Rectal smooth muscle tissue (tissue), 1 donor: ENCODE results near the gene SIRPD.

ENCODE experiments used
- H3K27ac ChIP-seq: one replicate; pipeline ENCODE4 v1.7.0; 2013; ENCODE audit warnings: low read depth, low read length, inconsistent platforms
- H3K27me3 ChIP-seq: one replicate; pipeline ENCODE4 v1.7.0; 2013; ENCODE audit warnings: low read length; ENCODE audit not compliant: control insufficient read depth, insufficient read depth
- H3K36me3 ChIP-seq: one replicate; pipeline ENCODE4 v1.7.0; 2013; ENCODE audit warnings: low read length; ENCODE audit not compliant: control insufficient read depth, insufficient read depth
- H3K4me1 ChIP-seq: one replicate; pipeline ENCODE4 v1.7.0; 2013; ENCODE audit warnings: low read length; ENCODE audit not compliant: control insufficient read depth, insufficient read depth
- H3K4me3 ChIP-seq: one replicate; pipeline ENCODE4 v1.7.0; 2013; ENCODE audit warnings: low read length
- H3K9ac ChIP-seq: one replicate; pipeline ENCODE4 v1.7.0; 2013; ENCODE audit warnings: low read length

Gene SIRPD

GRCh38 chr20:1535420-1536175 lies 21.9 kb downstream of the SIRPD start:
- Histone ChIP-seq H3K27ac (no peak overlapping the region), H3K9ac (no peak overlapping the region), H3K36me3 (no peaks in the 10 kb centered on the region), H3K27me3 (no peaks in the 10 kb centered on the region), H3K4me3 (no peak overlapping the region), H3K4me1 (no peaks in the 10 kb centered on the region)

- H3K27ac ChIP-seq: no peak overlapping the region
- no peaks in the 10 kb centered on the region for H3K36me3 ChIP-seq
- no peaks in the 10 kb centered on the region for H3K4me1 ChIP-seq
- H3K4me3 ChIP-seq: no peak overlapping the region
- no peak overlapping the region for H3K9ac ChIP-seq
- H3K27me3 ChIP-seq: no peaks in the 10 kb centered on the region
Measured at GRCh38 chr20:1534526-1534925, 23.0 kb downstream of the SIRPD start.

DNA sequence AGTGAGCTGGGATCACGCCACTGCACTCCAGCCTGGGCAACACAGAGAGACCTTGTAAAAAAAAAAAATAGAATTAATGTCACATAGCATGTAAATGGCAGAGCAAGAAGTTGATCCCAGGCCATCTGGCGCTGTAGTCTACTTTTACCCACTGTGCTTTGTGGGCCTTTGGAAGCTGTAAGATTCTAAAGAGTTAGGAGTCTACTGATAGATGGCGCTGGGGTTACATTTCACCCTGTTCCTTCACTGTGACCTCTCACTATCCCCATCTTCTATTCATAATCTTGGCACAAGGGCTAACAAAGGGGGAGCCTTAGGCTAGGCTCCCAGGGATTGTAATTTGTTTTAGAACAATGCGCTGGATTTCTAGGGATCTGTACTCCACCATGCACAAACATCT lies 24.4 kb downstream of the SIRPD start:
- Histone ChIP-seq H3K27ac (no peak overlapping the region), H3K4me1 (no peaks in the 10 kb centered on the region), H3K9ac (no peak overlapping the region), H3K4me3 (no peak overlapping the region), H3K36me3 (no peaks in the 10 kb centered on the region), H3K27me3 (no peaks in the 10 kb centered on the region)

- no peak overlapping the region for H3K4me3 ChIP-seq
- no peaks in the 10 kb centered on the region for H3K27me3 ChIP-seq
- H3K36me3 ChIP-seq: no peaks in the 10 kb centered on the region
- H3K27ac ChIP-seq: no peak overlapping the region
- H3K4me1 ChIP-seq: no peaks in the 10 kb centered on the region
- no peak overlapping the region for H3K9ac ChIP-seq
Measured at GRCh38 chr20:1528811-1529210, 28.7 kb downstream of the SIRPD start.

DNA sequence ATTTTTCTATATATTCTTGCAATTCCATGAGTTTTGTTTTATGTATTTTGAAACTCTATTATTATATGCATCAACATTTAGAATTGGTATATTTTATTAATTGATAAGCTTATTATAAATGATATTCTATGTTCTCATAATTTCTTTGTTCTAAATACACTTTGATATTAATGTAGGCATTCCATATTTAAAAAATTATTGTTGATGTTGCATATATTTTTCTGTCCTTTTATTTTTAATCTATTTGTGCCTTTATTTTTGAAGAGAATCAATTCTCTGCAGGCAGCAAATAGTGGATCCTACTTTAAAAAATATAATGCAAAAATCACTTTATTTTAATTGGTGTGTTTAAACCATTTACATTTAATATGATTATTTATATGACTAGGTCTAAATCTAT lies 29.6 kb downstream of the SIRPD start:
- H3K36me3 ChIP-seq: no peaks in the 10 kb centered on the region
- no peak overlapping the region for H3K27ac ChIP-seq
- no peak overlapping the region for H3K9ac ChIP-seq
- H3K4me1 ChIP-seq: no peaks in the 10 kb centered on the region
- no peaks in the 10 kb centered on the region for H3K27me3 ChIP-seq
- H3K4me3 ChIP-seq: no peak overlapping the region

DNA sequence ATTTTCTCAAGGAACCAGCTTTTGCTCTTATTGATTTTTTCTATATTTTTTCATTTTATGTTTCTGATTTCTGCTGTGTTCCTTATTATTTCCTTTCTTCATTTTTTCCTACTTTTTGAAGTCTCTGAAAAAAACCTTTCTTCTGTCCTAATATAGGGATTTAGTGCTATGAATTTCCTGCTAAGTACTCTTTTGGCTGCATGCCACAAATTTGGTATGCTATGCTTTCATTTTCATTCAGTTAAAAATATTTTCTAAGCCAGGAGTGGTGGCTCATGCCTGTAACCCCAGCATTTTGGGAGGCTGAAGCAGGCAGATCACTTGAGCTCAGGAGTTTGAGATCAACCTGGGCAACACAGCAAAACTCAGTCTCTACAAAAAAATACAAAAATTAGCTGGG lies 30.6 kb downstream of the SIRPD start:
- Histone ChIP-seq H3K4me1 (no peaks in the 10 kb centered on the region), H3K9ac (no peak overlapping the region), H3K36me3 (no peaks in the 10 kb centered on the region), H3K4me3 (no peak overlapping the region), H3K27ac (no peak overlapping the region), H3K27me3 (no peaks in the 10 kb centered on the region)

DNA sequence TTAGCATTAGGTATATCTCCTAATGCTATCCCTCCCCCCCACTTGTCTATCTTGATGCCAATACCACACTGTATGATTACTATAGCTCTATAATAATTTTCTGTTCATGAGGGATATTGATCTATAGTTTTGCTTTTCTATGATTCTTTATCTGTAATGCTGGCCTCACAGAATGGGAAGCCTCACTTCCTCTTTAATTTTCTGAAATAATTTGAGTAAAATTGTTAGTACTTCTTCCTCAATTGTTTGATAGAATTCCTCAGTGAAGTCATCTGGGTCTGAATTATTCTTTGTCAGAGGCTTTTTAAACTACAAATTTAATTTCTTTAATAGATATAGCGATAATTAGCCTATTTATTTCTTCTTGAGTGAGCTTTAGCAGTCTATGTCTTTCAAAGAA lies 31.2 kb downstream of the SIRPD start:
- no peaks in the 10 kb centered on the region for H3K4me1 ChIP-seq
- no peak overlapping the region for H3K27ac ChIP-seq
- no peaks in the 10 kb centered on the region for H3K36me3 ChIP-seq
- H3K4me3 ChIP-seq: no peak overlapping the region
- no peaks in the 10 kb centered on the region for H3K27me3 ChIP-seq
- no peak overlapping the region for H3K9ac ChIP-seq

GRCh38 chr20:1524004-1524403 lies 33.5 kb downstream of the SIRPD start:
- Histone ChIP-seq H3K36me3 (no peaks in the 10 kb centered on the region), H3K27ac (no peak overlapping the region), H3K9ac (no peak overlapping the region), H3K27me3 (no peaks in the 10 kb centered on the region), H3K4me1 (no peaks in the 10 kb centered on the region), H3K4me3 (no peak overlapping the region)

GRCh38 chr20:1517010-1517409 lies 40.5 kb downstream of the SIRPD start:
- H3K4me1 ChIP-seq: no peaks in the 10 kb centered on the region
- no peak overlapping the region for H3K9ac ChIP-seq
- H3K27me3 ChIP-seq: no peaks in the 10 kb centered on the region
- H3K4me3 ChIP-seq: no peak overlapping the region
- H3K27ac ChIP-seq: no peak overlapping the region
- H3K36me3 ChIP-seq: no peaks in the 10 kb centered on the region

- no peaks in the 10 kb centered on the region for H3K36me3 ChIP-seq
- no peak overlapping the region for H3K27ac ChIP-seq
- no peaks in the 10 kb centered on the region for H3K4me1 ChIP-seq
- no peak overlapping the region for H3K4me3 ChIP-seq
- no peaks in the 10 kb centered on the region for H3K27me3 ChIP-seq
- no peak overlapping the region for H3K9ac ChIP-seq
Measured at GRCh38 chr20:1513801-1514200, 43.7 kb downstream of the SIRPD start.

GRCh38 chr20:1509237-1509636 lies 48.3 kb downstream of the SIRPD start:
- Histone ChIP-seq H3K4me1 (no peaks in the 10 kb centered on the region), H3K27ac (no peak overlapping the region), H3K9ac (no peak overlapping the region), H3K27me3 (no peaks in the 10 kb centered on the region), H3K36me3 (no peaks in the 10 kb centered on the region), H3K4me3 (no peak overlapping the region)

- H3K9ac ChIP-seq: no peak overlapping the region
- no peaks in the 10 kb centered on the region for H3K36me3 ChIP-seq
- H3K4me1 ChIP-seq: no peaks in the 10 kb centered on the region
- no peak overlapping the region for H3K27ac ChIP-seq
- no peaks in the 10 kb centered on the region for H3K27me3 ChIP-seq
- H3K4me3 ChIP-seq: no peak overlapping the region
Measured at GRCh38 chr20:1508574-1508973, 48.9 kb downstream of the SIRPD start.

- no peaks in the 10 kb centered on the region for H3K27me3 ChIP-seq
- H3K36me3 ChIP-seq: no peaks in the 10 kb centered on the region
- no peaks in the 10 kb centered on the region for H3K4me1 ChIP-seq
- no peak overlapping the region for H3K27ac ChIP-seq
- no peak overlapping the region for H3K9ac ChIP-seq
- no peak overlapping the region for H3K4me3 ChIP-seq
Measured at GRCh38 chr20:1507276-1507675, 50.2 kb downstream of the SIRPD start.
